ENCODE data around the gene TNXB. TPM values are rescaled to one million over a fixed set of nuclear protein-coding genes. Genes with fewer than 3 reads are reported as not detected.

The TNXB gene
- total and polyA plus RNA-seq, 2 of the 4 experiments (the other 2 are of a cell fraction): 0.05 TPM; not detected in 1

GRCh38 chr6:32056254-32056653 is 52.9 kb downstream of the TNXB start:
- WGBS, 2 experiments (ENCODE audit: extremely low coverage in 2 of 2, insufficient read length in 1 of 2): no CpG with 5 or more reads among the region's 7 CpGs
- H3K4ac ChIP-seq (ENCODE audit: low read depth, low read length): no peak overlapping the region
- no peak for ATAC-seq (ENCODE audit: low read depth)

More at GRCh38 chr6:32056254-32056653, 52.9 kb downstream of the TNXB start:
- H4K91ac ChIP-seq (ENCODE audit: insufficient read depth, low read depth, low read length): no peak overlapping the region
- H2AK5ac ChIP-seq (ENCODE audit: low read depth, low read length): no peak overlapping the region
- no peak overlapping the region for H4K8ac ChIP-seq (ENCODE audit: low read depth in 2 of 2, low read length in 2 of 2)
- H4K5ac ChIP-seq (ENCODE audit: low read depth, low read length): no peak overlapping the region
- no peak overlapping the region for H2BK20ac ChIP-seq (ENCODE audit: low read depth, low read length)
- H3K56ac ChIP-seq (ENCODE audit: extremely low read depth, insufficient read depth, low read length): no peak overlapping the region
- H2AK9ac ChIP-seq (replicated peaks; ENCODE audit: low read depth, low read length, poor library complexity): no peak overlapping the region
- no peak overlapping the region for H3K27ac ChIP-seq (ENCODE audit: insufficient read depth, low read length)
- CTCF ChIA-PET: no interaction called here
- H3K4me2 ChIP-seq (ENCODE audit: low read depth, low read length): no peak overlapping the region
- peaks cover 45% of the 10 kb centered on the region for H3K27me3 ChIP-seq (ENCODE audit: control insufficient read depth, insufficient read depth, low read length)
- H3K9me3 ChIP-seq (ENCODE audit: control insufficient read depth, insufficient read depth, low read length): no peaks in the 10 kb centered on the region
- no peaks in the 10 kb centered on the region for H3K9me1 ChIP-seq (ENCODE audit: insufficient read depth, low read length)
- POLR2A ChIA-PET (ENCODE audit: unreplicated experiment): no interaction called here
- TF ChIP-seq BHLHE40 (IDR thresholded peaks at IDR 0.05; ENCODE audit: low read depth, low read length) (no peak), ELK1 (IDR thresholded peaks at IDR 0.05; ENCODE audit: borderline replicate concordance, low read depth, low read length) (no peak), MAFK (IDR thresholded peaks at IDR 0.05; ENCODE audit: low read depth, low read length) (no peak), RAD21 (IDR thresholded peaks at IDR 0.05; ENCODE audit: low read length) (no peak), FOS (IDR thresholded peaks at IDR 0.05; ENCODE audit: low read depth, low read length) (no peak), CEBPB (IDR thresholded peaks at IDR 0.05; ENCODE audit: low read depth, low read length) (no peak), SMC3 (IDR thresholded peaks at IDR 0.05; ENCODE audit: low read depth, low read length) (no peak), MXI1 (IDR thresholded peaks at IDR 0.05; ENCODE audit: borderline replicate concordance, low read depth, low read length) (no peak), CTCF (conservative IDR thresholded peaks at IDR 0.05; ENCODE audit: low read depth, low read length) (no peak), NFE2L2 (IDR thresholded peaks at IDR 0.05; ENCODE audit: low read depth, low read length) (no peak), RCOR1 (IDR thresholded peaks at IDR 0.05; ENCODE audit: insufficient replicate concordance, low read length) (no peak), RFX5 (IDR thresholded peaks at IDR 0.05; ENCODE audit: low read depth, low read length) (no peak), MAZ (IDR thresholded peaks at IDR 0.05; ENCODE audit: borderline replicate concordance, low read depth, low read length) (no peak), POLR2A (IDR thresholded peaks at IDR 0.05; ENCODE audit: low read depth, low read length) (no peak), USF2 (IDR thresholded peaks at IDR 0.05; ENCODE audit: low read depth, low read length) (no peak), CHD1 (IDR thresholded peaks at IDR 0.05; ENCODE audit: low read depth, low read length) (no peak)
- H3K4me1 ChIP-seq (ENCODE audit: control insufficient read depth, insufficient read depth, low read length): no peaks in the 10 kb centered on the region
- BruUV-seq (replicated peaks): no TSS peak
- no peak overlapping the region for H2BK5ac ChIP-seq (ENCODE audit: low read depth, low read length, poor library complexity, severe bottlenecking)
- no peaks in the 10 kb centered on the region for H3K36me3 ChIP-seq (ENCODE audit: control insufficient read depth, insufficient read depth, low read length)
- H2AFZ ChIP-seq (replicated peaks; ENCODE audit: low read length, poor library complexity): no peak overlapping the region
- intact Hi-C loops (cut with micrococcal nuclease) (no loop called here), in situ Hi-C loops (cut with MboI; ENCODE audit: low sequenced_read_pairs) (no loop called here), dilution Hi-C loops (cut with HindIII; ENCODE audit: low sequenced_read_pairs, unreplicated experiment) (no loop called here)
- H3K79me1 ChIP-seq (ENCODE audit: low read depth in 1 of 2, low read length in 2 of 2): no peaks in the 10 kb centered on the region
- no peak overlapping the region for H2BK15ac ChIP-seq (ENCODE audit: low read depth, low read length)
- H3K18ac ChIP-seq (ENCODE audit: low read depth, low read length): no peak overlapping the region
- H3K9ac ChIP-seq (ENCODE audit: low read depth, low read length): no peak overlapping the region
- H4K20me1 ChIP-seq (ENCODE audit: insufficient read depth, low read length): no peaks in the 10 kb centered on the region
- H3K4me3 ChIP-seq (ENCODE audit: insufficient read depth, low read depth, low read length): no peak overlapping the region
- no peak overlapping the region for H2BK120ac ChIP-seq (ENCODE audit: low read depth, low read length)
- H3K23ac ChIP-seq (ENCODE audit: low read depth, low read length): no peak overlapping the region
- no peak overlapping the region for H3K14ac ChIP-seq (replicated peaks; ENCODE audit: low read depth, low read length)
- DNase-seq: no peak
